Calu3 (cell line): ENCODE data around the gene TMC7. TPM values are rescaled to one million over a fixed set of nuclear protein-coding genes. Genes with fewer than 3 reads are reported as not detected.

Experiments
- BruUV-seq: library from RNA; stranded (reverse); fragments of 400-500 nt; replicated peaks from 2 replicates; lab custom pipeline; 2021; lab: Mats Ljungman, UMichigan
- CTCF ChIA-PET: fragments of 300-600 bp; sonication (Branson Sonifier 250); formaldehyde crosslinking; loops from one replicate; lab custom pipeline; 2022; ENCODE audit warnings: antibody characterized with exemption; lab: Charles Lee
- DNase-seq: peaks from one replicate; pipeline ENCODE4 v3.0.0; 2022
- H3K27ac Mint-ChIP-seq: one replicate; pipeline ENCODE4 v1.8.0; 2022; ENCODE audit warnings: mixed read lengths; ENCODE audit not compliant: unreplicated experiment
- H3K27me3 Mint-ChIP-seq: one replicate; pipeline ENCODE4 v1.8.0; 2022; ENCODE audit warnings: mixed read lengths; ENCODE audit not compliant: unreplicated experiment
- H3K36me3 Mint-ChIP-seq: one replicate; pipeline ENCODE4 v1.8.0; 2022; ENCODE audit warnings: mild to moderate bottlenecking, moderate library complexity, mixed read lengths; ENCODE audit not compliant: insufficient read depth, unreplicated experiment
- H3K4me1 Mint-ChIP-seq: one replicate; pipeline ENCODE4 v1.8.0; 2022; ENCODE audit warnings: mild to moderate bottlenecking, low read depth, mixed read lengths; ENCODE audit not compliant: unreplicated experiment
- H3K4me3 Mint-ChIP-seq: one replicate; pipeline ENCODE4 v1.8.0; 2022; ENCODE audit warnings: mild to moderate bottlenecking, low read depth, moderate library complexity, mixed read lengths; ENCODE audit not compliant: unreplicated experiment
- H3K9me3 Mint-ChIP-seq: one replicate; pipeline ENCODE4 v1.8.0; 2022; ENCODE audit warnings: low read depth, mixed read lengths; ENCODE audit not compliant: unreplicated experiment
- CTCF ChIP-seq: fragments of 200-600 bp; IDR thresholded peaks from one replicate; pipeline ENCODE4 v1.8.0; 2022; ENCODE audit warnings: antibody characterized with exemption; ENCODE audit not compliant: unreplicated experiment
- intact Hi-C: fragments of 100-400 bp; cut with micrococcal nuclease; formaldehyde crosslinking; loops from one replicate; pipeline ENCODE4 v1.10.0; 2022; ENCODE audit not compliant: unreplicated experiment
- total RNA-seq: library from RNA; stranded (reverse); gene quantifications from 2 replicates; pipeline ENCODE4 v1.2.3, GENCODE V29; 2022

The TMC7 gene
- total RNA-seq, 1 experiment from 2014 or later: 10.1 TPM

GRCh38 chr16:19073344-19073743 is 89.6 kb downstream of the TMC7 start:
- CTCF ChIA-PET: interaction anchor here (1.2 kb wide), 1 partner anchor 89 kb away, joined by 8 read pairs; the partner anchor contains the start of gene TMC7
- Mint-ChIP-seq H3K4me1 (peaks cover 9% of the 10 kb centered on the region), H3K27me3 (no peaks in the 10 kb centered on the region), H3K4me3 (no peak overlapping the region), H3K9me3 (no peaks in the 10 kb centered on the region), H3K27ac (no peak overlapping the region), H3K36me3 (peaks cover 34% of the 10 kb centered on the region)
- BruUV-seq: no TSS peak
- DNase-seq: no peak
- intact Hi-C loops: no loop called here
- no peak for TF ChIP-seq CTCF

GRCh38 chr16:19073863-19074262 is 90.1 kb downstream of the TMC7 start:
- no peak overlapping the region for H3K27ac Mint-ChIP-seq
- H3K4me1 Mint-ChIP-seq: peaks cover 9% of the 10 kb centered on the region
- intact Hi-C loops: no loop called here

GRCh38 chr16:19075511-19075910 is 91.8 kb downstream of the TMC7 start:
- no peaks in the 10 kb centered on the region for H3K9me3 Mint-ChIP-seq
- H3K36me3 Mint-ChIP-seq: peaks cover 23% of the 10 kb centered on the region
- DNase-seq: no peak
- no peak for TF ChIP-seq CTCF
- no TSS peak for BruUV-seq
- CTCF ChIA-PET: no interaction called here
- intact Hi-C loops: no loop called here
- peaks cover 9% of the 10 kb centered on the region for H3K4me1 Mint-ChIP-seq
- H3K4me3 Mint-ChIP-seq: no peak overlapping the region
- H3K27ac Mint-ChIP-seq: no peak overlapping the region
- H3K27me3 Mint-ChIP-seq: no peaks in the 10 kb centered on the region

More at GRCh38 chr16:19073863-19074262, 90.1 kb downstream of the TMC7 start:
- no TSS peak for BruUV-seq
- Mint-ChIP-seq H3K4me3 (no peak overlapping the region), H3K9me3 (no peaks in the 10 kb centered on the region), H3K36me3 (peaks cover 31% of the 10 kb centered on the region), H3K27me3 (no peaks in the 10 kb centered on the region)
- TF ChIP-seq CTCF: no peak
- no peak for DNase-seq
- CTCF ChIA-PET: no interaction called here

GRCh38 chr16:19077879-19078278 is 94.1 kb downstream of the TMC7 start:
- Mint-ChIP-seq H3K27ac (no peak overlapping the region), H3K4me3 (no peak overlapping the region), H3K4me1 (no peaks in the 10 kb centered on the region), H3K9me3 (no peaks in the 10 kb centered on the region), H3K36me3 (peaks cover 17% of the 10 kb centered on the region), H3K27me3 (no peaks in the 10 kb centered on the region)
- DNase-seq: no peak
- no TSS peak for BruUV-seq
- CTCF ChIA-PET: no interaction called here
- intact Hi-C loops: no loop called here
- no peak for TF ChIP-seq CTCF
